NCI-H2227 treated with DMSO at 0.1 percent for 48 hours (cell line): ENCODE data around the gene AGAP2.
"Not testable (repeated sequence)": the region's sequence is repeated elsewhere in the genome, so short reads cannot be mapped to it uniquely, and the experiment has no call there.

Source experiments
- DNase-seq: peaks from one replicate; lab custom pipeline; 2025; lab: John Stamatoyannopoulos, UW

AGAP2 gene

DNA sequence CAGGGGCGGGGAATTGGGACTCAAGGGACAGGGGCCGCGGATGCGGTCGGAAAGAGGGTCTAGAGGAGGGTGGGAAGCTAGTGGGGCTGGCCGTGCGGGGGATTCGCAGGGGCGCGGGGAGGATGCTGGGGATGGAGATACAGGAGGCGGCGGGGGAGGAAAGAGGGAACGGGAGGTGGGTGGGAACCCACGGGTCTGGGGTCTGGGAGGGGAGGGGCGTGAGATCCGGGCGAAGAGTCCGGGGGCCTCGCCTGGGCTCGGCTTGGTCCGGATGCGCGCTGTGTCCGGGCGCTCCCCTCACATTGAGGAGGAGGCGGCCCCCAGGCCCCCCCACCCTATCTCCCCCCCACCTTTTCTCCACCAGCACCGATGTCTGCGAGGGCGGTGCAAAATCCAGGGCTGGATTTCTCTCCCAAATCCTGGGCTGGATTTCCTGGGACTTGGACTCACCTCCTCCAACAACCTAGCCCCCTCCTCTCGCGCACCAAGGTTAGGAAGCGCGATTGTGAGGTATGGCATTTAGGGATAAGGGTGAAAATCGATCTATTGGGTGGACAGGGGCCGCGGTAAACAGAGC is at the start of gene AGAP2:
TSS of gene AGAP2 (minus strand) at position 82 of the 577 bp plus-strand sequence. CDS start 496 bp downstream, outside the sequence.
- DNase-seq, result peak; percentile 27

DNA sequence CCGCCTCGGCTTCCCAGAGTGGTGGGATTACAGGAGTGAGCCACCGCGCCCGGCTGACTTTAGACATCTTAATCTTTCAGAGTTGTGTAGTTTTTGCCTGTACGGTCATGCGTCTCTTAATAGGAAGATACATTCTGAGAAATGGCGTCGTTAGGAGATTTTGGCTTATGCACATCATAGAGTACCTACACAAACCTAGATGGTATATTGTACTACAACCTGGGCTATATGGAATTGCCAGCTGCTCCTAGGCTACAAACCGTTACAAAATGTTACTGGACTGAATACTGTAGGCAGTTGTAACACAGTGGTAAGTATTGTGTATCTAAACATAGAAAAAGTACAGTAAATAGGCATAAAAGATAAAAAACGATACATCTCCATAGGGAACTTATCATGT is 45.3 kb upstream of the AGAP2 start:
- no peak for DNase-seq

DNA sequence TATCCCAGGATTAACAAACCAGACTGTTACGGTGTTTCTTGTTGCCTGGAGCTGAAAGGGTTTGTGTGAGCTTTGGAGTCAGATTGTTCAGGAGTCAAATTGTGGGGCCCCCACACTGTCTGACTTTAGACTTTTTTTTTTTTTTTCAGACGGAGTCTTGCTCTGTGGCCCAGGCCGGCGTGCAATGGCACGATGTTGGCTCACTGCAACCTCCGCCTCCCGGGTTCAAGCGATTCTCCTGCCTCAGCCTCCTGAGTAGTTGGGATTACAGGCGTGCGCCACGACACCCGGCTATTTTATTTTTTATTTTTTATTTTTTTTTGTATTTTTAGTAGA is 44.9 kb upstream of the AGAP2 start:
- no peak for DNase-seq

DNA sequence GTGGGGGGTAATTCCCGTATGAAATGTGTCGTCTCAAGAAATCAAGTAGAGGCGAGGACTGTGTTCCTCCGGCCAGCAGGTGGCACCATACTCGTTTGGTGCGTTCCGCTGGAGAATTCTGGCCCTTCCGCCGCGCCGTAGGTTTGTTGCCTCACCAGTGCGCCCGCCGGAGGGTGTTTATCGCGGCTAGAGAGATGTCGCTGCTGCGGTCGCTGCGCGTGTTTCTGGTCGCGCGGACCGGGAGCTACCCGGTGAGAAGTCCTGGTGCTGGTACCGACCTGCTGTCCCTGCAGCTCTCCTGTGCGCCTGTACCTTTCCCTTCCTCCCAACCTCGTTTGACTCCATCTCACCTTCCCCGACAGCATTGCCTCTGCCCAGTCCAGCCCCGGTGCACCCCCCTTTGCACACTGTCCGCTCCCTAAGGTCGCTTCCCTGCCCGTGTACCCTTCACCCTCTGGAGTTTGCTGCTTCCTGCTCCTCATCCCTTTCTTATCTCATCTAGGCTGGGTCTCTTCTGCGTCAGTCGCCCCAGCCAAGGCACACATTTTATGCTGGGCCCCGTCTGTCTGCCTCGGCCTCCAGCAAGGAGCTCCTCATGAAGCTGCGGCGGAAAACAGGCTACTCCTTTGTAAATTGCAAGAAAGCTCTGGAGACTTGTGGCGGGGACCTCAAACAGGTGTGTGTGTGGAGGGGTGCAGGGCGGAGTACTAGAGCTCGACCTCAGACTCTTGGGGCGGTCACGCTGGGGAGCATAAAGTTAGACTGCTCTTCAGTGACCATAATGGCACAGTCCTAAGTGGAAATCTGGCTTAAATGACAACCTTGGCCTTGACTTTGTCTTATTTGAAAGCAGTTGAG is 44.3 kb upstream of the AGAP2 start, which contains the start of gene TSFM:
TSS of gene TSFM (plus strand) at position 180 of the 858 bp plus-strand sequence. CDS start at position 195, 15 bp downstream.
- peak; percentile 83 for DNase-seq

DNA sequence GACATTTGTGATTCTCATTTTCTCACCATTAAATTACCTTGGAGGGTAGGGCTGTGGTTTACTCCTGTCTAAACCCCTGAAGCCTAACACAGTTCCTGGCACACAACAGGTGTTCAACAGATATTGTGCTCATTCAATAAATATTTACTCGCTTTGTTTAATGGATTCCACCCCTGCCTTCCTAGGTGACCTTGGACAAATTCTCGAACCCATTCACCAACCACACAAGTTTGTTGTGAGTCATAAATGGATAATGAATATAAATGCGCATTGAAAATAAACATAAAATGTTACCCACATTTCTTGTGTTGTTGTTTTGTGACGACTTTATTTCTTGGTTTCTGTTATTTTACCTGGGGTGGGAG is 43.7 kb upstream of the AGAP2 start:
- DNase-seq, result no peak

DNA sequence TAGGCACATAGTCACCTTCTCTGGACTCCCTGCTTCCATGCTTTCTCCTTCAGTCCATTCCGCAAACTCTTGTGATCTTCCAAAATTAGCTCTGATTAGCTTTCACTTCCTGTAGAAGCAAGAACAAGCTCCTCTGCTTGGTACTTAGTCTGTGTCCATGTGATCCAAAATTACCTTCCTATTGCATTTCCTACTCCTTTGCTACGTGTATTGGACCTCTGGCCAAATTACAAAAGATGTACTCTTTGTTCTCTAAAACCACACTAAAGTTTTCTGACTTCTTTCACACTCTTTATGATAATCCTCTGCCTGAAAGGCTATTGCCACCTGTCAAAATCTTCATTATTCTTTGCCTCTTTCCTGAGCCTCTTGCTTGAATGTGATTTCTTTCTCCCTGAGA is 43.3 kb upstream of the AGAP2 start:
- DNase-seq, result no peak

DNA sequence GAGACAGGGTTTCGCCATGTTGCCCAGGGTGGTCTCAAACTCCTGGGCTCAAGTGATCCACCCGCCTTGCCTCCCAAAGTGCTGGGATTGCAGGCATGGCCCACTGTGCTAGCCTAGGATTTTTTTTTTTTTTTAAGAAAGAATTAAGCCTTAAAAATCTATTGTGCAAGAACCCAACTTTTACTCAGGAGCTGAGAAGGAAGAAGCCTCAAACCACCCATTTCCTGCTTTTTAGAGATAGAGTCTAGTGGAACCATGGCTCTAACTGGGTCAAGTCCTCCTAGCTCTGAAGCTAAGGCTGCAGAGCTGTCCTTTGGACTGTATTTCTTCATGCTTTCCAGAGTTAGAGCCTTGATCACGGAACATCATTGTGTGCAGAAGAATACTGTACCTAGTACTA is 42.7 kb upstream of the AGAP2 start:
- no peak for DNase-seq

DNA sequence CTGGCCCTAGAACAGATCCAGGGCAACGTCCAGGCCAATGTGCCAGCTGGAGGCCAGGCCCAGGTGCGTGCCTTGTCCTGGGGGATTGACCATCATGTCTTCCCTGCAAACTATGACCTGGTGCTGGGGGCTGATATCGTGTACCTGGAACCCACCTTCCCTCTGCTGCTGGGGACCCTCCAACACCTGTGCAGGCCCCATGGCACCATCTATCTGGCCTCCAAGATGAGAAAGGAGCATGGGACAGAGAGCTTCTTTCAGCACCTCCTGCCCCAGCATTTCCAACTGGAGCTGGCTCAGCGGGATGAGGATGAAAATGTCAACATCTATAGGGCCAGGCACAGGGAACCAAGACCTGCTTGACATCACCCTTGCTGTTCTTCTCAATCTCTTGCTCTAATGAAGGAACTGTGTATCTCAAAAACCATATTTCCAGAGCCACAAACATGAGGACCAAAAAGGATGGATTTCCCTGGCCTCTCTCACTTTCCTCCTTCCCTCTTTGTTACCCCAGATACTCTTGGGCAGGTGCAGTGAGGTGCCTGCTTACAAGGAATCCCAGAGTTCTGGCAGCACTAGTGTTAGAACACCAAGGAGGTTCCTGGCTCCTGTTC is 41.8 kb upstream of the AGAP2 start:
- DNase-seq, result no peak

DNA sequence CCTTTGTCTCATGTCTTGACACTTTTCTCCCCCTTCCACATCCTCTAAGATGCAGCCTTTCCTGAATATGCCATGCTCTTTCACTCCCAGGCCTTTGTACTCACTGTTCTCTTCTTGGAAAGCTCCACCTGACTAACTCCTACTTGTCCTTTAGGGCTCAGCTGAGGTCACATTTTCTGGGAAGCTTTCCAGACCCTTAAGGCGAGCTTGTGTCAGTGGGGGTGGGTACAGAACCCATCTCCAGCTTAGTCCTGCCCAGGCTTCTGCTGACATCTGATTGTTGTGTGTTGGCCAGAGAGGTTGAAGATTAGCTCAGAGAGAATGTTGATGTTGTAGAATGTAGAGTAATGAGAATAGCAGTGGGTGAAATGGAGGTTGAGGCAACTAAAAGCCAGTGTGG is 41.2 kb upstream of the AGAP2 start:
- no peak for DNase-seq

DNA sequence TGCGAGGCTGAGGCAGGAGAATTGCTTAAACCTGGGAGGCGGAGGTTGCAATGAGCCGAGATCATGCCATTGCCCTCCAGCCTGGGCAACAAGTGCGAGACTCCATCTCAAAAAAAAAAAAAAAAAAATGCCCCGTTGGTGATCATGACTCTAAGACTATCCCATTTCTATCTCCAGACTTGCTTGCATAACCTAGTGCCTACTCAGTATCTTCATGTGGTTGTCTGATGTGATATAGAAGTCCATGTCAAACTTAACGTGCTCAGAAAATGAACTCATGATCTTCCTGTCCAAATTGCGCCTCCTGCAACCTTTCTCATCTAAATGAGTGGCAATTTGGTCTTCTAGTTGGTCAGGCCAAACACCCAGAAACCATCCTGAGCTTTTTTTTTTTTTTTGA is 39.4 kb upstream of the AGAP2 start:
- no peak for DNase-seq

DNA sequence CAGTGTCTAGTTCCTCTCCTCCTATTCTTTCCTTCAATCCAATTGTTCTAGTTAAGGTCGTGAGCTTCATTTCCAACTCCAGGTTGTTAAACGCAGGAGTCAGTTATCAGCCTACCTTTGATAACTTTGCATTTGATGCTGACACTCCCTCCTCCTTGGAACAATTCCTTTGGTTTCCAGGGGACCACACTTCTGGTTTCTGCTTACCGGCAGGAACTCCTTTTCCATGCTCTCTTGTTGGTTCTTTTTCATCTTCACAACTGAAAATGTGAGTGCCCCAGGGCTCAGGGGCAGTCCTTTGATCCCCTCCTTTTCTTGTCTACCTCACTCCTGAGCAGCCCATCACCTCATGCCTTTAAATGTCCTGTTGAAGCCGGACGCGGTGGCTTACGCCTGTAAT is 38.8 kb upstream of the AGAP2 start:
- no peak for DNase-seq

DNA sequence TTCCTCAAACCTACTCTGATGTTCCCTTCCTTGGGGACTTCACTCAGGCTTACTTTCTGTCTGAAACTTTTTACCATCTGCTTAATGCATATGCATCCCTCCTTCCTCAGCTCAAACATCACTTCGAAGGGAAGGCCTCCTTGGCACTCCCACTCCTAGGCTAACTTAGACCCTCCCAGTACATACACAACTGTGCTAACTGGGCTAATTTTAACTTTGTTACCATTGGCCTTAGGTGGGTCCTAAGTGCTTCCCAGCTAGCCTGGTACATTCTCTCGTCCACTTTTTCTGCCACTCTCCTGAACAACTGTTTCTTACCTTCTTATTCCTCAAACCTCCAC is 37.7 kb upstream of the AGAP2 start:
- no peak for DNase-seq

DNA sequence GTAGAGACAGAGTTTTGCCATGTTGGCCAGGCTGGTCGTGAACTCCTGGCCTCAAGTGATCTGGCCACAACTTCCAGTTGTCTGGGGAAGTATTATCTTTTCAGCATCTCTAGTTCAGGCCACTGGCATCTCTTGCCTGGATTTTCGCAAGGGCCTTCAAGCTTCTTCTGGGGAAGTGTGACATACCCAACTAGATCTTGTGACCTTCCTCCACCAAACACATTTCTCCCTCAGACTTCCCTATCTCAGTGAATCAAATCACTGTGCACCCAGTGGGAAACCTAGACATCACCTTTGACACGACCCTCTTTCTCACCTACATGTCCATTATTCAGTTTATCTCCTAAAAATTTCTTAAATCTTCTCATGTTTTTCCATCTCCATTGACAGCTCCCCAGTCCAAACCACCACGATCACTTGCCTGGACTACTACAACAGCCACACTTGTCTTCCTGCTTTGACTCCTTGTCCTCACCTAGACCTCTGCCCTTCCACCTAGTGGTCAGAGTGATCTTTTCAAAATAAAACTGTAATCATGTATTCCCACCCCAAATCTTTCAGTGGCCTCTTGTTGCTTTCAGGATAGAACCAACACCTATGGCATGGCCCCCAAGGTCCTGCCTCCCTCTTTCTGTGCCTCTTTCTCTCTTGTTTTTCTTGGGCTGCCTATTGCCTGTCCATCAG is 37.2 kb upstream of the AGAP2 start:
- DNase-seq, result no peak

DNA sequence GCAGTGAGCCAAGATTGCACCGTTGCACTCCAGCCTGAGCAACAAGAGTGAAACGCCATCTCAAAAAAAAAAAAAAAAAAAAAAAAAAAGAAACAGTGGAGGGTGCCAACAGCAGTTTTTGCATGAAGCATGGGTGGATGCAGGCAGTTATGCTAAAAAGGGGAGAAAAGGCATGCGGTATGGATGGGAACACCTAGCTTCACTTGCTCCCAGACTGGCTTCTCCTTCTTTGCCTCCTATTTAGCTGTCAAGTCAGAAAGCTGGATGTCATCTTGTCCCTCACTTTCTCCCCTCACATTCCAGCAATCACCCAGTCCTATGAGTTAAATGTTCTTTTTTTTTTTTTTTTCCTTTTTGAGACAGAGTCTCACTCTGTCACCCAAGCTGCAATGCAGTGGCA is 36.5 kb upstream of the AGAP2 start:
- DNase-seq, result no peak

DNA sequence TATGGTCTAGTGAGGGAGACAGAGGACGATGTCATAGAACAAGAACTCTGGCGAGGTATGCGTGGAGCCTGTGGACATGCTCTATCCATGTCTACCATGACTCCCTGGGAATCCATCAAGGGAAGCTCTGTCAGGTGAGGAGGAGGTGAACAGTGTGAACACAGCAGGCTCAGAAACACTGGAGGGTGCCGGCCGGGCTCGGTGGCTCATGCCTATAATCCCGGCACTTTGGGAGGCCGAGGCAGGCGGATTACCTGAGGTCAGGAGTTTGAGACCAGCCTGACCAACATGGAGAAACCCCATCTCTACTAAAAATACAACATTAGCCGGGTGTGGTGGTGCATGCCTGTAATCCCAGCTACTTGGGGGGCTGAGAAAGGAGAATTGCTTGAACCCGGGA is 36.1 kb upstream of the AGAP2 start:
- DNase-seq, result not testable (repeated sequence)

DNA sequence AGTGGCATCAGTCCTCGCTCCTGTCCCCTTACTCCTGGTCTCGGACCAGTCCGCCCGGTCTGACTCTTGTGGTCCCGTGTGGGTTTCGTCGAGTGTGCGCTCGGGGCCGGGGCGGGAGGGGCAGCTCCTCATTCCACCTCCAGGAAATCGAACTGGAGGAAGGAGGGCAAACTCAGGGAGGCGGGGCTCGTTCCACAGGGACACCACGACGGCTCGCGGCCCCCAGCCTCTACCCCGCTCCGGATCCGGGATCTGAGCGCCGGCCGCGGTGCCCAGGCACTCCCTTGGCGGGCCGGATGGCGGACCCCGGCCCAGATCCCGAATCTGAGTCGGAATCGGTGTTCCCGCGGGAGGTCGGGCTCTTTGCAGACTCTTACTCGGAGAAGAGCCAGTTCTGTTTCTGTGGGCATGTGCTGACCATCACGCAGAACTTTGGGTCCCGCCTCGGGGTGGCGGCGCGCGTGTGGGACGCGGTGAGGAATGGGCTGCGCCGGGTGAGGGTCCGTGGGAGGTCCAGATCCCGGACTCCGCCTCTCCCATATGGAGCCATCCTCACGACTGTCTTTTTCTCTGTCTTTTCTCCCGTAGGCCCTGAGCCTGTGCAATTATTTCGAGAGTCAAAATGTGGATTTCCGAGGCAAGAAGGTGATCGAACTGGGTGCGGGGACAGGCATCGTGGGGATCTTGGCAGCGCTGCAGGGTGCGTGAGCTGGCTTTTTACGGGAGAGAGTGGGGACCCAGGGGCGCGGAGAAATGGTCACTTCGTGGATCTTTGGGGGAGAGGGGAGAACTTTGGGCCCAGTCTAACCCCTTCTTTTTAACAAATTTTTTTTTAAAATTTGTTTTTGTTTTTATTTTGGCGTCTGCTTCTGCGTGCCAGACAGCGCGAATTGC is 34.1 kb upstream of the AGAP2 start, which contains the start of gene EEF1AKMT3:
TSS of gene EEF1AKMT3 (plus strand) at position 186 of the 894 bp plus-strand sequence. CDS start at position 297, 111 bp downstream.
- peak; percentile 42 for DNase-seq

DNA sequence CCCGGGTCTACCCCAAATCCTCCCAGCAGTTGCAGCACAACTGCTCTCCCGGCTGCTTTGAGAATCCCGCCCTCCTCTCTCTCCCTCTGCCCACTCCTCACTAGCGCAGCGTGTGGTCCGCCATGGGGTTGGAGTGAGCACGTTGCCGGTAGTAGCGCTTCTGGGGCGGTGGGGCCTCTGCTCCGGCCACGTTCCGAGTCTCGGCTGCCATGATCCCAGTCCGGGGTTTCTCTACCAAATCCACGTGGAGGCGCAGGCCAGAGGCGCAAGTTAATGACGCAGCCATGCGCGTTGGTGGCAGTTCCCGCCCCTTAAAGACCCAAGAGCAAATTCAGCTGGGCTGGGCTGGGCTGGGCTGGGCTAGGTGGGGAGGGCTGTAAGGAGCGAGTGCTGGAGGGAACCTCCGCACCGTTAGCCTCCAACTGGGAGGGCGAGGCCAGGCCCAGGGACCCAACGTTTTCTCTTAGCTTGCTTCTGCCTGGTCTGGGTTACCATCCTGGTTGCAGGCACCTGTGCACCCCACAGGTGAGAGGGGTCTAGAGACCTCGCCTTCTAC is 33.4 kb upstream of the AGAP2 start, which contains the start of gene METTL1:
TSS of gene METTL1 (minus strand) at position 233 of the 556 bp plus-strand sequence. CDS start at position 211, 22 bp downstream.
- DNase-seq, result peak; percentile 84

DNA sequence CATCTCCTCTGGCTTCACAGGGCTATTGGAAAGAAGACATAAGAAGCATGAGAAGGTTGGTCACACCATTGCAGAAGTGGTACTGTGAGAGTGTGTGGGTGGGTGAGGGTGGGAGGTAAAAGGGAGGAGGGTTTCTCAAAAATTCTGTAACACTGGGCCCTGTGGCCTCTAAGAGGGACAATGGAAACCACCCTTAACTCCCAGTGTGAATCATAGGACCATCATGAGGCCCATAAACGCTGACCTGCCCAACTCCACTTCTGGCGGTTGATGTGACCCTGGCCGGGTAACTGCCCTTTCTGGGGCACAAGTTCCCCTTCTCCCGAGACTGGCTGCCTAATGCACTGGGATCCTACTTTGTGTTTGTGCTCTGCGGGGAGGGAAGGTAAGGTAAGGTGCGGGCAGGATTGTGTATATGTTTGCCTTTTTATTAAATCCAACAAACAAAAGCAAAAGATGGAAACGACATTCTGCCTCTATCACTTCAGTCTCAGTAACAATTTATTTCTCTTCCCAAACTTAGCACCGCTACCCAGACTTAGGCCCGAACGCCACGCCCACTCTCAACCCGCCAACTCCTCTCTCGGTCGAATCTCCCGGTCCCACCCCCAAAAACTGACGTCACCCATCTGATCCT is 32.8 kb upstream of the AGAP2 start:
- DNase-seq, result peak; percentile 84

DNA sequence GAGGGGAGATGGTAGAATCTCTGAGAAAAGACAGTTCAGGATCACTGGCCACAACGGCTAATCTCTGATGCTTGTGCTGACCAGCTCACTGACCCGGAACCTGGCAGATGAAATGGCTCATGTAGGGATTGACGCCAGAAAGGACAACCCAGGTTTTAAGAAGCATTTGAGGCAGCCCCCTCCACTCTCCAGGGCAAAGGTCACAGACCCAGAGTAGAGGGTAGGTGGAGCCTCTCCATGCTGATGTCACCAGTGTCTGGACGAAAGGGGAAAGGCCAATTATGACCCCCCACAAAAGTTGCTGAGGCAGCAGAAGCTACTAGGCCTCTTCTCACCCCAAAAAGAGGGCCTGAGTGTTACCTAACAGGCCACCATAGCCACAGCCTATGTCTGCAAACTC is 32.2 kb upstream of the AGAP2 start:
- no peak for DNase-seq

DNA sequence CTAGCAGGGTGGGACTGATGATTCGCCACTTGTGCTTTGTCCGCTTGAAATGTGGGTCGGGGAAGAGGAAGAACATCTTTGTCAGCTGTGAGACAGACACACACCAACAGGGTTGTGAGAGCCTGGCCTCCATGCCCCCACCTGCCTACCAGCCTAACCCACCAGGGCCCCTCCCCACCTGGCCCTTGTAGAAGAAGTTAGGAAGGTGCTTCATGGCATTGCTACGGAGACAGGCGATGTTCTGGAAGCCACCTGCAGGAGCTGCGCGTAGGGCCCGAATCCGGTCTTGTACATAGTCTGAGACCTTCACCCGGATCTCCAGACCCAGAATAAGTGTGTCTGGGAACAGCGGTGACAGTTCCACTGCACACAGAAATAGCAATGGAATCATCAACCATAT is 31.1 kb upstream of the AGAP2 start:
- DNase-seq, result no peak

DNA sequence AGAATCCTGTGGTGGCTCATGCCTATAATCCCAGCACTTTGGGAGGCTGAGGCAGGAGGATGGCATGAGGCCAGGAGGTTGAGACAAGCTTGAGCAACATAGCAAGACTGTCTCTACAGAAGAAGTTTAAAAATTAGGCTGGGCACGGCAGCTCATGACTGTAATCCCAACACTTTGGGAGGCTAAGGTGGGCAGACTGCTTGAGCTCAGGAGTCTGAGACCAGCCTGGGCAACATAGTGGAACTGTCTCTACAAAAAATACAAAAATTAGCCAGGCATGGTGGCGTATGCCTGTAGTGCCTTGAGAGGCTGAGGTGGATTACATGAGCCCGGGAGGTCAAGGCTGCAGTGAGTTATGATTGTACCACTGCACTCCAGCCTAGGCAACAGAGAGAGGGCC is 29.3 kb upstream of the AGAP2 start:
- no peak for DNase-seq
